HG02763 (cell line): ENCODE measurements around the gene STAT1.

Experiments
- ATAC-seq: cut with Tn5 transposase; IDR thresholded peaks from one replicate; pipeline ENCODE4 v1.9.1; 2021; ENCODE audit warnings: mild to moderate bottlenecking, moderate library complexity; ENCODE audit not compliant: unreplicated experiment

Gene STAT1

DNA sequence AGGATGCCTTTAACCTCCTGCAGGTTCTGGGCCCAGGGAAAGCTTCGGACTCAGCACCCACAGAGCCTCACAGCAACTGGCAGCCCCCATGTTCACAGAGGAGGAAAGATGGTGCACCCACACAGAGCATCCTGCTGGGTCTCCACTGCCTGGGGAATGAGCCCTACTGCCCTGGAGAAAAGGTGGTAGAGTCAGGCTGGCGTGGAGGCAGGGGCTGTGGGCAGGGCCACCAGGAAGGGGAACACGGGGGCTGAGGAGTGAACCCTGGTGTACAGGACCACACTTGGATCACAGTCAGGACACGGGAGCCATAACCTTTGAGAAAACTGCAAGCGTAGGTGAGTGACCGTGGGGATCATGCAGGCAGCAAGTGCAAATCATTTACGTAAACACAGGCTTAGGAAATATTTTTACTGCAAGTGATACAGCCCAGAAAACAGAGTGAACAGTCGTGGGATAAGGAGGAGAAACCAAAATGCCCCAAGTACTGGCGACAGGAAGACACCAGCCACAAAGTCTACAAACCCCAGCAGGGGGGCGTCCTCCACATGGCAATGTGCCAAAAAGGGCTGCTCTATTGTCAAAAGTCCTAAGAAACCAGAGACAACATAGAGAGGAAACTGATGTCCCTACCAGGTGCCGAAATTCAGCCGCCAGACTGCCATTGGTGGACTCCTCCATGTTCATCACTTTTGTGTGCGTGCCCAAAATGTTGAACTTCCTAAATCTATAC, 27.6 kb downstream of the STAT1 start:
- ATAC-seq = no peak

GRCh38 chr2:190984595-190984994, 29.4 kb downstream of the STAT1 start:
- ATAC-seq = no peak

- no peak for ATAC-seq
Measured at GRCh38 chr2:190982262-190983034, 31.5 kb downstream of the STAT1 start.

- no peak for ATAC-seq
Measured at GRCh38 chr2:190981733-190982132, 32.2 kb downstream of the STAT1 start.

DNA sequence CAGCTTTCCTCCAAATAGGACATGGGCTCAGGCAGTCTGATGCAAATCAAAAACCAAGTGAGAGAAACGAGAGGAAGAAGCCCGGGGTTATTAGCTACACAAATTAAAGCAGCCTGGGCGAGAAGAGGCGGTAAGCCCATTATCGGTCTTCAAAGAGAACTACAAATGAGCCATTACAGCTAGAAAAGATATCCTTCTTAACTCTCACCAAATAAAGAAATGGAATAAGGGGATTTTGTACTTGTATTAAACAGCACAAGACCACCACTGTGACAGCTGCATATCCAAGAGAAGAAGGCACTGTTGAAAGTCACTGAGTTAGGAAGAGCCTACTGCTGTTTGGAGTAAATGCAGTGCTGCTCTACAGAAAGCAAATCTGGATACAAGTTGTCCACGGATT, 32.6 kb downstream of the STAT1 start:
- no peak for ATAC-seq

DNA sequence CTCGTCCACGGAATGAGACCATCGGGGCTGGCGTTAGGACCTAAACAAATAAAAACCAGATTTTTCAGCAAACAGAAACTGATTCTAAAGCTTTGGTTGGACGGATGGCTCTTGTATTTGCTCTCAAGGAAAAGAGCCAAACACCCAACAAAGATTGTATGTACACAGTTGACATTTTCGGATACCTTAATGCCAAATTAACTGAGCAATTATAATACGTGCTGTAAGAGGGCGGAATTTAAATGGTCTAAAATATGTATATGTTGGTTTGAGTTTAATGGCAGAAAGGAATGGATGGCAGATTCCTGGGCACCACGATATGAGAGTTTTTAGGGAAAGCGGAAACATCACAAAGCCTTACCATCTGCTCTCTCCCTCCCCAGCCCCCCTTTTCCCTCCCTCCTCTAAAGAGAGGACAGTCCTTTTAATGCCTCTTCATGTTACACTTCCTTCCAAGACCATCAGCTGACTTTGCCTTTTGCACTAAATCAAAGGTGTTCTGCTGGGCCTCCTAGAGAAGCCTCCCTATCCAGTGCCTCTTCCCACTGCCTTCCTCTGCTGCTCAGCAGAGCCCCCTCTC, 33.3 kb downstream of the STAT1 start:
- ATAC-seq = no peak

DNA sequence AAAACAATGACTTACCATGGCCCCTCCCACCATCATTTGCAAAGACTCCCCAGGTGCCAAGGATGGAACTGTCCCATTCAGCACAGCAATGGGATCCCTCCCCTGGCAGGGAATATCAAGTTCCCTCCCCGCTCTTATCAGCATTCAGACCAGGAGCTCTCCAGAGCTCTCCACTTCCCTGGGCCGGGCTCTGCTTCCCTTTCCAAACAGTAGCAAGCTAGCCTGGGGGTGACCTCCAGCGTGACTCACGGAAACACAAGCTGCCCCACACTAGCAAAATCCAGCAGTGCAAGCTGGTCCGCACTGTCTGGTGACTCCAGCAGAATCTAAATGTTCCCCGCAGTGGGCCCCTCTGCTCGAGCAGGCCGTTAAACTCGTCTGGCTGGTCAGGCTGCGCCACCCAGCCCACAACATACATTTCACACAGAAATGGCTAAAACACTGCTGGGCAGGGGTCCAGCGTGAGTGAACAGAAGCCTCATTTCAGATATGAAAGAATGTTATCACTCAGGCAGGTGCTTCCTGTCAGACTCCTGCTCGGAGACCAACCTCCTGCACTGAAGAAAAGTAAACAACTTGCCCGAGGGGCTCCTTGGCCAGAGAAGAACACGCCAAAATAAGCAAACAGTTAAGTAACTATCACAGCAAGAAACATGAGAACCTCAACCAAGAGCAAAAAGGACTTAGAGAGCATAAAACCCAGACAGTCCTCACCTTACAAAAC, 33.9 kb downstream of the STAT1 start:
- no peak for ATAC-seq

- ATAC-seq = no peak
Measured at GRCh38 chr2:190978389-190979053, 35.5 kb downstream of the STAT1 start.

- ATAC-seq = no peak
Measured at GRCh38 chr2:190977505-190977904, 36.5 kb downstream of the STAT1 start.

- no peak for ATAC-seq
Measured at GRCh38 chr2:190976521-190976920, 37.5 kb downstream of the STAT1 start.

- no peak for ATAC-seq
Measured at GRCh38 chr2:190974629-190975361, 39.2 kb downstream of the STAT1 start.

DNA sequence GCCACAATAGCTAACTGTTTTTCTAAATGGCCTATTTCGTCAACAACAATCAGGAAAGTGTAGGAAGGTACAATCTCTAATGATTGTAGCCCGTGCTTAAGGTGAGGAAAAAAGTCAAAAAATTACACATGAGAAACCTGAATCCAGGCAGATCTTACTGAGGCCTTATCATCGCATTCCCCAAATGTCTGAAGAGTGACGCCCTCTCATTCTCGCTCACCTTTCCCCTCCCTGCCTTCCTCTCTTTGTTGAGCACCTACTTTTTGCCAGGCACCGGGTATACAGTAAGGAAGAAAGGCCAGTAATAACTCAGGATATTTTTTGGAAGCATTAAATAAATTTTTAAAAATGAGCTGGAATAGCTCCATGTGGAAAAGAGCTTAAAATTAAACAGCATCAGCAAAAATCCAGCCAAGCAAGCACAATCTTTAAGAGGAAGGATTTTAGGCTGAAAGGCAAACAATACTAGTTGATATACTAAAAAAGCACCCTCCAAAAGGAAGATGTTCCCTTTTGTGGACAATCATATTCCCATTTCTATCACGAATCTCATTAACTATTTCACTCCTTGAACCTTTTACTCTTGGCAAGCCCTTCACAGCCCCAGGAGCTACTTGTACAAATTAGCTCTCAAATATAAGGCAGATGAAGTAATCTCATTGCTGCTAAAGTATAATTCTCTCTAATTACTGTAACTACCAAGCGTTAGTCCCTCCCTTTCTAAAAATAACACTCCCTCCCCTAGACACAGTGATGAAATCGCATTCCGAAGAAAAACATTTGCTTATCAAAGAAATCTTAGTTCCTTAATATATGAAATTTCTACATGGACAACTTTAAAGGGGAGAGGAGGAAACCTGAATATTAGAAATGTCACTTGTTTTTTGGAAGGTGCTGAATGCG, 40.0 kb downstream of the STAT1 start:
- no peak for ATAC-seq

GRCh38 chr2:190973262-190973661, 40.7 kb downstream of the STAT1 start:
- no peak for ATAC-seq

- no peak for ATAC-seq
Measured at GRCh38 chr2:190972846-190973245, 41.1 kb downstream of the STAT1 start.

- no peak for ATAC-seq
Measured at GRCh38 chr2:190972213-190972612, 41.8 kb downstream of the STAT1 start.

- ATAC-seq = no peak
Measured at GRCh38 chr2:190970873-190971506, 43.0 kb downstream of the STAT1 start.

DNA sequence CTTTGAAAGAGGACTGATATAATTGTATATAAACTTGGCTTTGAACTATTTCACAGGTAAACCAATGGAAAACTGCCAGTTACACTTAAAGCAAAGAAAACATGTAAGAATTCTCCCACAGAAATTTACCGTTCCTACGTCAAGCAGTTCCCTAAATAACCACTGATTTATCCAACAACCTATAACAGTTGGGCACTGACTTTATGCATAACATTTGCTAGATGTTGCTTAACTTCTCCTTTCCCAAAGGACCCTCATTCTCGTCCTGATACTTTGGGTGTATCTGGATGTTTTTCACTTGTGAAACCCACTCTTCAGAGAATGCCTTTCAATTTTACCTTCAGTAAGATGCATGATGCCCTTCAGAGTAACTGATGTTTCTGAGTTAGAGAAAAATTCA, 43.8 kb downstream of the STAT1 start:
- no peak for ATAC-seq

- ATAC-seq = no peak
Measured at GRCh38 chr2:190968522-190968921, 45.4 kb downstream of the STAT1 start.
